Measurements from ENCODE around the gene ATXN7L3B.

- TF ChIP-seq POLR2AphosphoS5 (IDR thresholded peaks at IDR 0.05; ENCODE audit: insufficient read depth, low read depth, low read length) (no peak), CTCF (IDR thresholded peaks at IDR 0.05; ENCODE audit: extremely low read depth in 1 of 2, insufficient read depth in 1 of 2, low read depth in 1 of 2, low read length in 2 of 2) (no peak)
Observed at GRCh38 chr12:74581439-74581838, 43.8 kb downstream of the ATXN7L3B start.

All from endothelial cell of umbilical vein (primary cell).